Calu3 (cell line): Measurements from ENCODE around the gene SP1. TPM values are rescaled to one million over a fixed set of nuclear protein-coding genes. Genes with fewer than 3 reads are reported as not detected.
"Not testable (repeated sequence)": the region's sequence is repeated elsewhere in the genome, so short reads cannot be mapped to it uniquely, and the experiment has no call there.

Experiments
- BruUV-seq: library from RNA; stranded (reverse); fragments of 400-500 nt; replicated peaks from 2 replicates; lab custom pipeline; 2021; lab: Mats Ljungman, UMichigan
- CTCF ChIA-PET: fragments of 300-600 bp; sonication (Branson Sonifier 250); formaldehyde crosslinking; loops from one replicate; lab custom pipeline; 2022; ENCODE audit warnings: antibody characterized with exemption; lab: Charles Lee
- DNase-seq: peaks from one replicate; pipeline ENCODE4 v3.0.0; 2022
- H3K27ac Mint-ChIP-seq: one replicate; pipeline ENCODE4 v1.8.0; 2022; ENCODE audit warnings: mixed read lengths; ENCODE audit not compliant: unreplicated experiment
- H3K27me3 Mint-ChIP-seq: one replicate; pipeline ENCODE4 v1.8.0; 2022; ENCODE audit warnings: mixed read lengths; ENCODE audit not compliant: unreplicated experiment
- H3K36me3 Mint-ChIP-seq: one replicate; pipeline ENCODE4 v1.8.0; 2022; ENCODE audit warnings: mild to moderate bottlenecking, moderate library complexity, mixed read lengths; ENCODE audit not compliant: insufficient read depth, unreplicated experiment
- H3K4me1 Mint-ChIP-seq: one replicate; pipeline ENCODE4 v1.8.0; 2022; ENCODE audit warnings: mild to moderate bottlenecking, low read depth, mixed read lengths; ENCODE audit not compliant: unreplicated experiment
- H3K4me3 Mint-ChIP-seq: one replicate; pipeline ENCODE4 v1.8.0; 2022; ENCODE audit warnings: mild to moderate bottlenecking, low read depth, moderate library complexity, mixed read lengths; ENCODE audit not compliant: unreplicated experiment
- H3K9me3 Mint-ChIP-seq: one replicate; pipeline ENCODE4 v1.8.0; 2022; ENCODE audit warnings: low read depth, mixed read lengths; ENCODE audit not compliant: unreplicated experiment
- CTCF ChIP-seq: fragments of 200-600 bp; IDR thresholded peaks from one replicate; pipeline ENCODE4 v1.8.0; 2022; ENCODE audit warnings: antibody characterized with exemption; ENCODE audit not compliant: unreplicated experiment
- intact Hi-C: fragments of 100-400 bp; cut with micrococcal nuclease; formaldehyde crosslinking; loops from one replicate; pipeline ENCODE4 v1.10.0; 2022; ENCODE audit not compliant: unreplicated experiment
- total RNA-seq: library from RNA; stranded (reverse); gene quantifications from 2 replicates; pipeline ENCODE4 v1.2.3, GENCODE V29; 2022

The SP1 gene
- total RNA-seq, 1 experiment from 2014 or later: 58.0 TPM

- no peaks in the 10 kb centered on the region for H3K27me3 Mint-ChIP-seq
- H3K27ac Mint-ChIP-seq: no peak overlapping the region
- H3K36me3 Mint-ChIP-seq: no peaks in the 10 kb centered on the region
- peaks cover 16% of the 10 kb centered on the region for H3K4me1 Mint-ChIP-seq
- TF ChIP-seq CTCF: no peak
- intact Hi-C loops: no loop called here
- no peak for DNase-seq
- CTCF ChIA-PET: interaction anchor here (1.6 kb wide), 1 partner anchor 9 kb away, joined by 3 read pairs; no protein-coding TSS in a partner anchor
- no peaks in the 10 kb centered on the region for H3K9me3 Mint-ChIP-seq
- BruUV-seq: no TSS peak
- H3K4me3 Mint-ChIP-seq: no peak overlapping the region
Observed at GRCh38 chr12:53430116-53430515, 50.1 kb downstream of the SP1 start.

GRCh38 chr12:53431187-53431586 lies 51.2 kb downstream of the SP1 start:
- CTCF ChIA-PET: interaction anchor here (1.6 kb wide), 1 partner anchor 10 kb away, joined by 3 read pairs; no protein-coding TSS in a partner anchor
- no peaks in the 10 kb centered on the region for H3K27me3 Mint-ChIP-seq

GRCh38 chr12:53435326-53435725 lies 55.4 kb downstream of the SP1 start:
- H3K36me3 Mint-ChIP-seq, BruUV-seq, intact Hi-C loops, CTCF ChIA-PET, H3K9me3 Mint-ChIP-seq, H3K4me3 Mint-ChIP-seq, H3K27me3 Mint-ChIP-seq, H3K4me1 Mint-ChIP-seq, H3K27ac Mint-ChIP-seq, DNase-seq: not testable (repeated sequence)

More at GRCh38 chr12:53431187-53431586, 51.2 kb downstream of the SP1 start:
- Mint-ChIP-seq H3K4me3 (no peak overlapping the region), H3K9me3 (no peaks in the 10 kb centered on the region), H3K4me1 (peaks cover 16% of the 10 kb centered on the region), H3K36me3 (no peaks in the 10 kb centered on the region), H3K27ac (no peak overlapping the region)
- intact Hi-C loops: no loop called here
- TF ChIP-seq CTCF: no peak
- DNase-seq: no peak
- BruUV-seq: no TSS peak

DNA sequence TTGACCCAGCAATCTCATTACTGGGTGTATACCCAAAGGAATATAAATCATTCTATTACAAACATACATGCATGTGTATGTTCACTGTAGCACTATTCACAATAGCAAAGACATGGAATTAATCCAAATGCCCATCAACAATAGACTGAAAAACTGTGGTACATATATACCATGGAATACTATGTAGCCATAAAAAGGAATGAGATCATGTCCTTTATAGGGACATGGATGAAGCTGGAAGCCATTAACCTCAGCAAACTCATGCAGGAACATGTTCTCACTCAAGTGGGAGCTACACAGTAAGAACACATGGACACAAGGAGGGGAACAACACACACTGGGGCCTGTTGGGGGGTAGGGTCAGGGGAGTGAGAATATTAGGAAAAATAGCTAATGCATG lies 59.6 kb downstream of the SP1 start:
- H3K27me3 Mint-ChIP-seq, BruUV-seq, DNase-seq, H3K9me3 Mint-ChIP-seq, H3K4me3 Mint-ChIP-seq, CTCF ChIA-PET, H3K27ac Mint-ChIP-seq, intact Hi-C loops: not testable (repeated sequence)
- Mint-ChIP-seq H3K4me1 (peaks cover 17% of the 10 kb centered on the region), H3K36me3 (peaks cover 38% of the 10 kb centered on the region)

DNA sequence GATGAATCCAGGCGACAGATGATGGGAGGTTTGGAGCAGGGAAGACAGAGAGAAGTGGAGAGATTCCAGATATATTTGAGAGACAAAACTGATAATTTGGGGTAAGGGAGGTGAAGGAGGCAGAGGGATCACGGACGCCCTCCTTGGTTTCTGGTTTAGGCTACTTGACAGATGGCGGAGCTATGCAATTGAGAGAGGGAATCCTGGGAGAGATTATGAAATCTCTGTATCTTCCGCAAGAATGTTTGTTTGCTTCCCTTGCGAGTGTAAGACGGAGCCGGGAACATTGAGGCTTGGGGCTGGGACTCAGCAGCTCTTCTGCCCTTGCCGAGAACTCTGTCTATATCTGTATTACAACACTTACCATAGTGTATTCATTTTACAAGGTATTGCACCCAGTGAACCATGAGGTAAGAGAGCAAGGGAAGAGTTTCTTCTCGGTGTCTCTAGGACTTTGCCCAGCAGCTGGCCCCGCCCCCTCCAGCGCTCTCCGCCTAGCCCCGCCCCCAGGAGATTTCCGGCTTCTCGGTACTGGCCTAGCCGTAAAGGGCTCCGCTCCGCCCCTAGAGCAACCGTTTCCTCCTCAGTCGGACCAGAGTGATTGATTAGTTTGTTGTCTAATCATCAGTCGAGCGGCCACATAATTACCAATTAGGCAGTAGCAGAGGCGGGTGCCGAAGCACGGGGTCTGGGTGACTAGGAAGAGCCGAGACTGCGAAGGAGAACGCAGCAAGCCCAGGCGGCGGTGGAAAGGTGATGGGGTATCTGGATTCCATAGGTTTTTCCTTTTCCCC lies 61.3 kb downstream of the SP1 start, which contains the start of gene PRR13:
PRR13 (plus strand) TSS at position 695 of the 794 bp plus-strand sequence. CDS start 981 bp downstream, outside the sequence.
- peaks cover 44% of the 10 kb centered on the region for H3K36me3 Mint-ChIP-seq
- no peaks in the 10 kb centered on the region for H3K27me3 Mint-ChIP-seq
- peak within 1 kb of the TSS; percentile 81 for H3K4me3 Mint-ChIP-seq
- no peaks in the 10 kb centered on the region for H3K9me3 Mint-ChIP-seq
- no TSS peak for BruUV-seq
- peak; percentile 95 for DNase-seq
- intact Hi-C loops: no loop called here
- CTCF ChIA-PET: interaction anchor here (0.5 to 1.3 kb wide), 5 partner anchors 20 to 112 kb away, joined by 3 to 7 read pairs (median 3); no protein-coding TSS in a partner anchor
- peak within 1 kb of the TSS; percentile 84 for H3K27ac Mint-ChIP-seq
- no peak for TF ChIP-seq CTCF
- peaks cover 17% of the 10 kb centered on the region for H3K4me1 Mint-ChIP-seq
